ENCODE results near the gene LRP2.

DNA sequence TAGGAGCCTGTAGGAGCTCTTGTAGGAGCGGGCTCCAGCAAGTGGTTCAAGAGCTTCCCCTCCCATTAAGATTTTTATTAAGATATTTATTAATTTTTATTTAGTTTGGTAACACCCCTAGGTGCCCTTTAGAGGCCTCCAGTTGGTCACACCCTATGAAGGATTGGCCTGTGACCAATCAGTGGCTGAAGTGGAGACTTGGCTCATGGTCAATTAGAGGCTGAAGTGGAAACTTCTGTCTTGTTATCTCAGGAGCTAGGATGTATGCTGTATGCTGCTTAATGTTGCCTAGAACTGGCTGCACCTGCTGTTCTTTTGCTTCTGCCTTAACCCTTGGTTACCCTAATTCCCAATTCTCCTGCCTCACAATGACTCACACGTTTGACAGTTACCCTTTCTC is 244.3 kb downstream of the LRP2 start:
- TF ChIP-seq POLR2A (IDR thresholded peaks at IDR 0.05; ENCODE audit: low read depth, low read length) (no peak), MXI1 (IDR thresholded peaks at IDR 0.05; ENCODE audit: borderline replicate concordance, low read depth, low read length) (no peak), NFE2L2 (IDR thresholded peaks at IDR 0.05; ENCODE audit: low read depth, low read length) (no peak), RFX5 (IDR thresholded peaks at IDR 0.05; ENCODE audit: low read depth, low read length) (no peak), FOS (IDR thresholded peaks at IDR 0.05; ENCODE audit: low read depth, low read length) (no peak), RAD21 (IDR thresholded peaks at IDR 0.05; ENCODE audit: low read length) (no peak), MAZ (IDR thresholded peaks at IDR 0.05; ENCODE audit: borderline replicate concordance, low read depth, low read length) (no peak), SMC3 (IDR thresholded peaks at IDR 0.05; ENCODE audit: low read depth, low read length) (no peak)
- TF ChIP-seq, protein P1, sequence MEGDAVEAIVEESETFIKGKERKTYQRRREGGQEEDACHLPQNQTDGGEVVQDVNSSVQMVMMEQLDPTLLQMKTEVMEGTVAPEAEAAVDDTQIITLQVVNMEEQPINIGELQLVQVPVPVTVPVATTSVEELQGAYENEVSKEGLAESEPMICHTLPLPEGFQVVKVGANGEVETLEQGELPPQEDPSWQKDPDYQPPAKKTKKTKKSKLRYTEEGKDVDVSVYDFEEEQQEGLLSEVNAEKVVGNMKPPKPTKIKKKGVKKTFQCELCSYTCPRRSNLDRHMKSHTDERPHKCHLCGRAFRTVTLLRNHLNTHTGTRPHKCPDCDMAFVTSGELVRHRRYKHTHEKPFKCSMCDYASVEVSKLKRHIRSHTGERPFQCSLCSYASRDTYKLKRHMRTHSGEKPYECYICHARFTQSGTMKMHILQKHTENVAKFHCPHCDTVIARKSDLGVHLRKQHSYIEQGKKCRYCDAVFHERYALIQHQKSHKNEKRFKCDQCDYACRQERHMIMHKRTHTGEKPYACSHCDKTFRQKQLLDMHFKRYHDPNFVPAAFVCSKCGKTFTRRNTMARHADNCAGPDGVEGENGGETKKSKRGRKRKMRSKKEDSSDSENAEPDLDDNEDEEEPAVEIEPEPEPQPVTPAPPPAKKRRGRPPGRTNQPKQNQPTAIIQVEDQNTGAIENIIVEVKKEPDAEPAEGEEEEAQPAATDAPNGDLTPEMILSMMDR (conservative IDR thresholded peaks at IDR 0.05; ENCODE audit: low read depth, low read length) = no peak
- TF ChIP-seq, protein P2, sequence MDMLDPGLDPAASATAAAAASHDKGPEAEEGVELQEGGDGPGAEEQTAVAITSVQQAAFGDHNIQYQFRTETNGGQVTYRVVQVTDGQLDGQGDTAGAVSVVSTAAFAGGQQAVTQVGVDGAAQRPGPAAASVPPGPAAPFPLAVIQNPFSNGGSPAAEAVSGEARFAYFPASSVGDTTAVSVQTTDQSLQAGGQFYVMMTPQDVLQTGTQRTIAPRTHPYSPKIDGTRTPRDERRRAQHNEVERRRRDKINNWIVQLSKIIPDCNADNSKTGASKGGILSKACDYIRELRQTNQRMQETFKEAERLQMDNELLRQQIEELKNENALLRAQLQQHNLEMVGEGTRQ (IDR thresholded peaks at IDR 0.05; ENCODE audit: low read depth, low read length) = no peak
